Spleen (tissue), 7 donors: ENCODE data around the gene PIK3R6.

Experiments
- POLR2A ChIP-seq, 3 donors: fragments of 450-650 bp; IDR thresholded peaks; one replicate each; pipeline ENCODE4 v1.5.1; 2017; ENCODE audit warnings: antibody characterized with exemption in 3 of 3, mild to moderate bottlenecking in 1 of 3
- POLR2AphosphoS5 ChIP-seq, 3 donors: sonication (generic); formaldehyde crosslinking; IDR thresholded peaks; one replicate each; pipeline ENCODE4 v1.5.1; 2017; ENCODE audit warnings: antibody characterized with exemption in 3 of 3
- TF ChIP-seq, protein P1 (sequence below), 11 experiments: fragments of 200-600 bp in 7 of 11; fragments of 450-650 bp in 4 of 11; sonication (generic) in 4 of 11; IDR thresholded peaks in 8 of 11; conservative IDR thresholded peaks in 3 of 11; 1 replicate in 7 of 11; 2 replicates in 4 of 11; pipeline versions ENCODE4 v1.4.0 to v1.8.0; 2016 to 2021; ENCODE audit warnings: antibody characterized with exemption in 11 of 11, inconsistent platforms in 4 of 11, mild to moderate bottlenecking in 1 of 11
- donor health status: DM: no; HTN: no; CAD: no; lungs with moderate emphysema.
- donor health status: DM: no; HTN: no; CAD: no.
- donor health status: DM: no; HTN: no; CAD: no.

DNA sequence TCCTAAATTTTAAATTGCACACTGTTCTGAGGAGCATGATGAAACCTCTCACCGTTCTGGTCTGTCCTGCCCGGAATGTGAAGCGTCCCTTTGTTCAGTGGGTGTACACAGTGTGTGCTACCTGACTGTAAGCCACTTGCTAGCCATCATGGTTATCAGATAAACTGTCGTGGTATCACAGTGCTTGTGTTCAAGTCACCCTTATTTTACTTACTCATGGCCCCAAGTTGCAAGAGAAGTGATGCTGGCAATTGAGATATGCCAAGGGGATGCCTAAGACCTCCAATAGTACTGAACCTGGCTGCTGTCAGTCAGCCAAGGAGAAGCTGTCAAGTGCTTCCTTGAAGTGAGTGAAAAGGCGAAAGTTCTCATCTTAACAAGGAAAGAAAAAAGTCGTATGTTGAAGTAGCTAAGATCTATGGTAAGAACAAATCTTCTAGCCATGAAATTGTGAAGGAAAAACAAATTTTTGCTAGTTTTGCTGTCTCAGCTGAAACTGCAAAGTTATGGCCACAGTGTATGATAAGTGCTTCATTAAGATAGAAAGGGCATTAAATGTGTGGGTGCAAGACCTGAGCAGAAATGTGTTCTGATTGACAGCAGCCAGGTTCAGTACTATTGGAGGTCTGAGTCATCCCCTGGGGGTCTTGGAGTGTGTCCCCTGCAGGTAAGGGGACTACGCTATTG lies 5.8 kb downstream of the PIK3R6 start:
- no peak for TF ChIP-seq POLR2A (IDR thresholded peaks at IDR 0.05)
- no peak for TF ChIP-seq POLR2AphosphoS5 (IDR thresholded peaks at IDR 0.05)
- TF ChIP-seq, protein P1, sequence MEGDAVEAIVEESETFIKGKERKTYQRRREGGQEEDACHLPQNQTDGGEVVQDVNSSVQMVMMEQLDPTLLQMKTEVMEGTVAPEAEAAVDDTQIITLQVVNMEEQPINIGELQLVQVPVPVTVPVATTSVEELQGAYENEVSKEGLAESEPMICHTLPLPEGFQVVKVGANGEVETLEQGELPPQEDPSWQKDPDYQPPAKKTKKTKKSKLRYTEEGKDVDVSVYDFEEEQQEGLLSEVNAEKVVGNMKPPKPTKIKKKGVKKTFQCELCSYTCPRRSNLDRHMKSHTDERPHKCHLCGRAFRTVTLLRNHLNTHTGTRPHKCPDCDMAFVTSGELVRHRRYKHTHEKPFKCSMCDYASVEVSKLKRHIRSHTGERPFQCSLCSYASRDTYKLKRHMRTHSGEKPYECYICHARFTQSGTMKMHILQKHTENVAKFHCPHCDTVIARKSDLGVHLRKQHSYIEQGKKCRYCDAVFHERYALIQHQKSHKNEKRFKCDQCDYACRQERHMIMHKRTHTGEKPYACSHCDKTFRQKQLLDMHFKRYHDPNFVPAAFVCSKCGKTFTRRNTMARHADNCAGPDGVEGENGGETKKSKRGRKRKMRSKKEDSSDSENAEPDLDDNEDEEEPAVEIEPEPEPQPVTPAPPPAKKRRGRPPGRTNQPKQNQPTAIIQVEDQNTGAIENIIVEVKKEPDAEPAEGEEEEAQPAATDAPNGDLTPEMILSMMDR (IDR thresholded peaks at IDR 0.05 in 8 of 11, conservative IDR thresholded peaks at IDR 0.05 in 3 of 11) = no peak
